ENCODE results near the gene EGLN2.
"Not testable (repeated sequence)": the region's sequence is repeated elsewhere in the genome, so short reads cannot be mapped to it uniquely, and the experiment has no call there.

EGLN2 gene

GRCh38 chr19:40798683-40799557 is at the start of gene EGLN2:
Gene EGLN2 (plus strand): TSS chr19:40799191. CDS start chr19:40800573, 1,382 bp downstream.
- peak; percentile 100 for DNase-seq

GRCh38 chr19:40750058-40750873 is 48.7 kb upstream of the EGLN2 start, which contains the start of gene ACTMAP:
Gene ACTMAP (minus strand): TSS chr19:40750477. CDS start chr19:40749803, 674 bp downstream.
- DNase-seq: peak; percentile 100

- DNase-seq: peak; percentile 98
Observed at GRCh38 chr19:40750874-40751537, 48.0 kb upstream of the EGLN2 start, which contains the start of gene SNRPA. Gene SNRPA (plus strand): TSS chr19:40751203. CDS start chr19:40751409, 206 bp downstream.

- peak in 1 of 2 donors; percentile 28 for DNase-seq
Observed at GRCh38 chr19:40752257-40752781, 46.7 kb upstream of the EGLN2 start.

- peak; percentile 80 to 89 for DNase-seq
Observed at GRCh38 chr19:40754611-40755247, 44.3 kb upstream of the EGLN2 start.

GRCh38 chr19:40755248-40755624 is 43.8 kb upstream of the EGLN2 start:
- no peak for DNase-seq

GRCh38 chr19:40755791-40756190 is 43.2 kb upstream of the EGLN2 start:
- no peak for DNase-seq

GRCh38 chr19:40756502-40757110 is 42.4 kb upstream of the EGLN2 start:
- no peak for DNase-seq

GRCh38 chr19:40758491-40758890 is 40.5 kb upstream of the EGLN2 start:
- no peak for DNase-seq

- DNase-seq: no peak
Observed at GRCh38 chr19:40759352-40759751, 39.6 kb upstream of the EGLN2 start.

- DNase-seq: no peak
Observed at GRCh38 chr19:40762754-40763470, 36.1 kb upstream of the EGLN2 start.

GRCh38 chr19:40763526-40763925 is 35.5 kb upstream of the EGLN2 start:
- no peak for DNase-seq

- no peak for DNase-seq
Observed at GRCh38 chr19:40763963-40764362, 35.0 kb upstream of the EGLN2 start.

GRCh38 chr19:40766385-40766784 is 32.6 kb upstream of the EGLN2 start:
- not testable (repeated sequence) for DNase-seq

GRCh38 chr19:40768869-40769268 is 30.1 kb upstream of the EGLN2 start:
- DNase-seq: no peak

GRCh38 chr19:40771101-40771862 is 27.7 kb upstream of the EGLN2 start:
- not testable (repeated sequence) for DNase-seq

GRCh38 chr19:40774916-40775631 is 23.9 kb upstream of the EGLN2 start, which contains the start of gene MIA:
Gene MIA (plus strand): TSS chr19:40775521. CDS start chr19:40775543, 22 bp downstream.
- DNase-seq: peak in 1 of 2 donors; percentile 20

- DNase-seq: no peak
Observed at GRCh38 chr19:40775632-40776022, 23.4 kb upstream of the EGLN2 start.

- DNase-seq: no peak
Observed at GRCh38 chr19:40776364-40776763, 22.6 kb upstream of the EGLN2 start.

Data from inflammatory macrophage treated with lipopolysaccharide for 1 hour (primary cell).